GM19463 (cell line): Measurements from ENCODE around the gene WDR81.

ENCODE experiments used
- ATAC-seq: cut with Tn5 transposase; IDR thresholded peaks from one replicate; pipeline ENCODE4 v1.9.1; 2021; ENCODE audit warnings: mild to moderate bottlenecking, moderate library complexity; ENCODE audit not compliant: unreplicated experiment

Gene WDR81

GRCh38 chr17:1776857-1777256 lies 52.4 kb downstream of the WDR81 start:
- no peak for ATAC-seq

DNA sequence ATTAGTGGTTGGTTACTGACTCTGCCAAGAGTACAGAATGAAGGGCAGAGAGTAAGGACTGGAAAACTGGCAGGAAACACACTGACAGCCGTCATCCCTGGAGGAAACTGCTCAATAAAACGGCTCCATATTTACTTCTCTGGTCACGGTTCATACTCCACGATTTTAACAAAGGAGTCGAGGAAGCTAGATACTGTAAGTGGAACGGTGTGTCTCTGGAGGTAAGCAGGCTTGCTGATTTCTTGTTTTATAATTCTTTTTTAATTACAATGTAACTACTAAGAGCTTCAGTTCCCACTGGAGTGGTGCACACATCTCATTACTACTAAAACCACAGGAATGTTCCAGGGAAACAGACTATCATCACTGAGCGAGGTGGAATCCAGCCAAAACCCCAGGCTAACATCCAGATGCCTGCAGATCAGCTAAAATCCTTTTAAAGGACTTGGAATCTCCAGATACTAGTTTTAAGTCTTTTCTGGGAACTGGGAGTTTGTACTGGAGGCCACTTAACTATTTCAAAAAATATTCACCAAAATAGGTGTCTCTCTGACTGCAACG lies 55.1 kb downstream of the WDR81 start:
- ATAC-seq = no peak

- ATAC-seq = no peak
These were observed 57.7 kb downstream of the WDR81 start for GRCh38 chr17:1782171-1782567.

GRCh38 chr17:1783271-1783670 lies 58.8 kb downstream of the WDR81 start:
- no peak for ATAC-seq

- ATAC-seq = no peak
These were observed 59.5 kb downstream of the WDR81 start for GRCh38 chr17:1783834-1784611.

- no peak for ATAC-seq
These were observed 61.4 kb downstream of the WDR81 start for GRCh38 chr17:1785930-1786329.

- ATAC-seq = no peak
These were observed 62.2 kb downstream of the WDR81 start for GRCh38 chr17:1786708-1787107.

DNA sequence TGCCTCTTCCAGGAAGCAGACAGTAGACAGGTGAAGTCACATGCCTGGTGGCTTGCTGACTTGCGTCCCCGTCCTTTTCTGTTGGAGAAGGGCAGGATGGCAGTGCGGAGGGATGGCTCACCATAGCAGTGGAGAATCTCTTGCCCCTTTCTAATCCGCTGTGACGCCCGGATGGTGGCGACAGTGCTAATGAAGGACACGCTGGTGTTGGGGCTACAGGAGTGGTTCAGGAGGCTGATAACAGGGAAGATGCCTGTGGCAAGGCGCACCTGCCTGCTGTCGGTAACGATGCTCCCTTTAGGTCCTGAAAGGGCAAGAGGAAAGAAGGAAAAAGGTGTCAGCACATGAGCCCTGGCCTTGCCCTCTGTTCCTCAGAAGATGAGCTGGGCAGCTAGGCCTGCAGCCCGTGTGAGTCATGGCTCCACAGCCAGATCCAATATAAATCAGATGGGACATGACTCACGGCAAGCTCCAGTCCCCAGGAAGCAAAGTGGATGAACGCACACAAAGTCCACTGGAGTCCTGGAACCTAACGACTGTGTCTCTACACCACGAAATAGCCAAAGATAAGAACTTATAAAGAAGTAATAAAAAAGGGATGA lies 62.9 kb downstream of the WDR81 start:
- ATAC-seq = no peak
